ENCODE results near the gene LY9. TPM values are rescaled to one million over a fixed set of nuclear protein-coding genes. Genes with fewer than 3 reads are reported as not detected.
A peak's percentile ranks its signal among the peaks of the same experiment; 100 is the strongest.

Gene LY9
- total RNA-seq, 1 experiment from 2014 or later: not detected

GRCh38 chr1:160777486-160778089, 18.4 kb upstream of the LY9 start:
- peak; percentile 57 for DNase-seq (ENCODE audit: low spot score)
- POLR2A ChIA-PET (ENCODE audit: low non-redundant PET): interaction anchor here (0.5 to 0.6 kb wide), 2 partner anchors 27 to 79 kb away, joined by 3 to 4 read pairs; no protein-coding TSS in a partner anchor
- intact Hi-C loops (cut with micrococcal nuclease; ENCODE audit: unreplicated experiment): no loop called here
- TF ChIP-seq EZH2 (IDR thresholded peaks at IDR 0.05; ENCODE audit: borderline replicate concordance, low read depth, low read length, poor library complexity, severe bottlenecking) (no peak), CTCF (conservative IDR thresholded peaks at IDR 0.05; ENCODE audit: low read depth, low read length) (peak; percentile 74)
- H3K27me3 ChIP-seq (replicated peaks; ENCODE audit: insufficient read depth, low read depth, low read length, poor library complexity): peaks cover 4% of the 10 kb centered on the region
- no peaks in the 10 kb centered on the region for H3K9me3 ChIP-seq (ENCODE audit: low read depth, low read length, poor library complexity, severe bottlenecking)
- H3K27ac ChIP-seq (ENCODE audit: low read depth, low read length, poor library complexity, severe bottlenecking): no peak overlapping the region
- H3K4me3 ChIP-seq (ENCODE audit: low read depth, low read length, poor library complexity, severe bottlenecking): no peak overlapping the region
- CTCF ChIA-PET: interaction anchor here (1.0 kb wide), 1 partner anchor 50 kb away, joined by 4 read pairs; no protein-coding TSS in a partner anchor
- H3K36me3 ChIP-seq (ENCODE audit: insufficient read depth, low read length, poor library complexity, severe bottlenecking): no peaks in the 10 kb centered on the region
- no TSS peak for BruUV-seq (replicated peaks)
- H3K4me1 ChIP-seq (ENCODE audit: insufficient read depth, low read length, poor library complexity, severe bottlenecking): no peaks in the 10 kb centered on the region

GRCh38 chr1:160778976-160779375, 17.0 kb upstream of the LY9 start:
- no peak for TF ChIP-seq EZH2 (IDR thresholded peaks at IDR 0.05; ENCODE audit: borderline replicate concordance, low read depth, low read length, poor library complexity, severe bottlenecking)
- no peak for TF ChIP-seq CTCF (conservative IDR thresholded peaks at IDR 0.05; ENCODE audit: low read depth, low read length)

GRCh38 chr1:160779626-160780397, 16.2 kb upstream of the LY9 start:
- Histone ChIP-seq H3K36me3 (ENCODE audit: insufficient read depth, low read length, poor library complexity, severe bottlenecking) (no peaks in the 10 kb centered on the region), H3K4me1 (ENCODE audit: insufficient read depth, low read length, poor library complexity, severe bottlenecking) (no peaks in the 10 kb centered on the region), H3K27ac (ENCODE audit: low read depth, low read length, poor library complexity, severe bottlenecking) (no peak overlapping the region), H3K9me3 (ENCODE audit: low read depth, low read length, poor library complexity, severe bottlenecking) (no peaks in the 10 kb centered on the region), H3K4me3 (ENCODE audit: low read depth, low read length, poor library complexity, severe bottlenecking) (no peak overlapping the region), H3K27me3 (replicated peaks; ENCODE audit: insufficient read depth, low read depth, low read length, poor library complexity) (no peaks in the 10 kb centered on the region)
- DNase-seq (ENCODE audit: low spot score): peak; percentile 44
- intact Hi-C loops (cut with micrococcal nuclease; ENCODE audit: unreplicated experiment): no loop called here
- ChIA-PET CTCF (interaction anchor here (0.6 kb wide), 2 partner anchors 117 to 1700 kb away, joined by 3 read pairs; no protein-coding TSS in a partner anchor), POLR2A (ENCODE audit: low non-redundant PET) (no interaction called here)
- peak; percentile 61 for TF ChIP-seq CTCF (conservative IDR thresholded peaks at IDR 0.05; ENCODE audit: low read depth, low read length)
- TF ChIP-seq EZH2 (IDR thresholded peaks at IDR 0.05; ENCODE audit: borderline replicate concordance, low read depth, low read length, poor library complexity, severe bottlenecking): no peak
- BruUV-seq (replicated peaks): no TSS peak

More at GRCh38 chr1:160778976-160779375, 17.0 kb upstream of the LY9 start:
- ChIA-PET POLR2A (ENCODE audit: low non-redundant PET) (no interaction called here), CTCF (no interaction called here)
- Histone ChIP-seq H3K4me3 (ENCODE audit: low read depth, low read length, poor library complexity, severe bottlenecking) (no peak overlapping the region), H3K4me1 (ENCODE audit: insufficient read depth, low read length, poor library complexity, severe bottlenecking) (no peaks in the 10 kb centered on the region), H3K9me3 (ENCODE audit: low read depth, low read length, poor library complexity, severe bottlenecking) (no peaks in the 10 kb centered on the region), H3K27me3 (replicated peaks; ENCODE audit: insufficient read depth, low read depth, low read length, poor library complexity) (no peaks in the 10 kb centered on the region), H3K27ac (ENCODE audit: low read depth, low read length, poor library complexity, severe bottlenecking) (no peak overlapping the region), H3K36me3 (ENCODE audit: insufficient read depth, low read length, poor library complexity, severe bottlenecking) (no peaks in the 10 kb centered on the region)
- intact Hi-C loops (cut with micrococcal nuclease; ENCODE audit: unreplicated experiment): no loop called here
- DNase-seq (ENCODE audit: low spot score): no peak
- no TSS peak for BruUV-seq (replicated peaks)
